ENCODE results near the gene RAB3B.

GRCh38 chr1:52007215-52008002, 16.9 kb upstream of the RAB3B start:
- TF ChIP-seq CTCF (IDR thresholded peaks at IDR 0.05 in 4 of 5, conservative IDR thresholded peaks at IDR 0.05 in 1 of 5) (no peak), POLR2A (IDR thresholded peaks at IDR 0.05) (no peak)
